Hepatocyte (in vitro differentiated cells): ENCODE measurements around the gene TMEM242. TPM values are rescaled to one million over a fixed set of nuclear protein-coding genes. Genes with fewer than 3 reads are reported as not detected.
A peak's percentile ranks its signal among the peaks of the same experiment; 100 is the strongest.

ENCODE experiments used
- DNase-seq: peaks from one replicate; pipeline ENCODE4 v3.0.0-alpha.2; 2016; ENCODE audit warnings: low spot score
- H2AFZ ChIP-seq: fragments of 200-600 bp; sonication (generic); 2 replicates; pipeline ENCODE4 v1.6.0; 2016; ENCODE audit warnings: antibody characterized with exemption, mild to moderate bottlenecking
- H3K27ac ChIP-seq: fragments of 200-600 bp; sonication (generic); 2 replicates; pipeline ENCODE4 v1.5.1; 2016; ENCODE audit warnings: mild to moderate bottlenecking
- H3K27me3 ChIP-seq: fragments of 200-600 bp; sonication (generic); 2 replicates; pipeline ENCODE4 v1.6.1; 2016
- H3K36me3 ChIP-seq: fragments of 200-600 bp; sonication (generic); replicated peaks from 2 replicates; pipeline ENCODE4 v1.5.1; 2016; ENCODE audit warnings: low read depth; ENCODE audit not compliant: insufficient read depth
- H3K4me1 ChIP-seq: fragments of 200-600 bp; sonication (generic); 2 replicates; pipeline ENCODE4 v1.5.1; 2016; ENCODE audit warnings: mild to moderate bottlenecking, moderate library complexity; ENCODE audit not compliant: insufficient read depth
- H3K4me2 ChIP-seq: fragments of 200-600 bp; sonication (generic); 2 replicates; pipeline ENCODE4 v1.6.0; 2016
- H3K4me3 ChIP-seq: fragments of 200-600 bp; sonication (generic); 2 replicates; pipeline ENCODE4 v1.5.1; 2016; ENCODE audit warnings: mild to moderate bottlenecking
- H3K79me2 ChIP-seq: fragments of 200-600 bp; sonication (generic); 2 replicates; pipeline ENCODE4 v1.6.0; 2017; ENCODE audit warnings: mild to moderate bottlenecking
- H3K9me2 ChIP-seq: fragments of 200-600 bp; sonication (generic); replicated peaks from 2 replicates; pipeline ENCODE4 v1.6.0; 2017; ENCODE audit warnings: mild to moderate bottlenecking; ENCODE audit not compliant: insufficient read depth
- H3K9me3 ChIP-seq: fragments of 200-600 bp; sonication (generic); 2 replicates; pipeline ENCODE4 v1.5.1; 2016; ENCODE audit warnings: low read depth, mild to moderate bottlenecking
- H4K20me1 ChIP-seq: fragments of 200-600 bp; sonication (generic); 2 replicates; pipeline ENCODE4 v1.6.0; 2016; ENCODE audit warnings: mild to moderate bottlenecking; ENCODE audit not compliant: insufficient read depth, poor library complexity, severe bottlenecking
- EZH2 ChIP-seq: fragments of 200-600 bp; sonication (generic); IDR thresholded peaks from 2 replicates; pipeline ENCODE4 v1.6.1; 2016; ENCODE audit warnings: antibody characterized with exemption, mild to moderate bottlenecking, borderline replicate concordance
- EZH2phosphoT487 ChIP-seq: fragments of 200-600 bp; sonication (generic); IDR thresholded peaks from one replicate; pipeline ENCODE4 v1.6.1; 2018; ENCODE audit warnings: antibody characterized with exemption, mild to moderate bottlenecking, low read depth, moderate library complexity; ENCODE audit not compliant: unreplicated experiment, severe bottlenecking
- WGBS: methylation state at CpG from one replicate; pipeline ENCODE4 v1.1.6; 2016; ENCODE audit warnings: low lambda C conversion rate; ENCODE audit errors: missing lambda C conversion rate; 5-methylcytosine and 5-hydroxymethylcytosine counted together
- polyA plus RNA-seq: library from polyadenylated mRNA; unstranded; fragments of >200 nt; fragmentation: Nextera tagmentation; extraction: Ambion mirVana; gene quantifications from 2 replicates; pipeline ENCODE4 v1.2.1, GENCODE V29; 2016
- total RNA-seq: library from RNA; depleted of rRNA; stranded (reverse); fragments of >200 nt; gene quantifications from 2 replicates; pipeline ENCODE4 v1.2.3, GENCODE V29; 2014
- TF ChIP-seq, protein P1 (sequence below): fragments of 200-600 bp; sonication (generic); IDR thresholded peaks from 2 replicates; pipeline ENCODE4 v1.5.1; 2016; ENCODE audit warnings: antibody characterized with exemption, mild to moderate bottlenecking; ENCODE audit not compliant: poor library complexity

TMEM242 gene
- total and polyA plus RNA-seq, 2 experiments from 2014 or later: 9.0 to 13.7 TPM

DNA sequence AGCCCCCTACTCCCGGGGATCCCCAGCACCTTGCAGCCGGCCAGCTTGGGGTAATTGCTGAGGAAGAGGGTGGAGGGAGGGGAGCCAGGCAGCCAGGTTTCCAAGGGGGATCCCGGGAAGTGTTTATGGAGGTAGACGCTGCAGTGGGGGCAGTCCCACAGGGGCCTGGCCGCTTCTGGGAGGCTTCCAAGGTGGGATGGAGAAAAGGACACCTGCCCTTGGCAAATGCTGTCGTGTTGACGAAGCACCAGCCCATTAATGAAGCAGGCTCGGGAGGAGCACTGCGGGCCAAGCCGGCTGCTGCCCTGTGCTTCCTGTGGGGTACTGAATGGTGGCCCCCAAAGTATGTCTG lies 82.4 kb downstream of the TMEM242 start:
- H3K9me2 ChIP-seq: no peaks in the 10 kb centered on the region
- no peaks in the 10 kb centered on the region for H3K36me3 ChIP-seq
- no peak overlapping the region for H3K4me3 ChIP-seq
- peaks cover 22% of the 10 kb centered on the region for H3K4me1 ChIP-seq
- 91% methylated on average over 9 of the region's 10 CpGs for WGBS
- peak overlapping the region; percentile 61 for H3K4me2 ChIP-seq
- DNase-seq: no peak
- no peak overlapping the region for H3K27ac ChIP-seq
- no peaks in the 10 kb centered on the region for H4K20me1 ChIP-seq
- H3K79me2 ChIP-seq: no peaks in the 10 kb centered on the region
- peaks cover 18% of the 10 kb centered on the region for H3K27me3 ChIP-seq
- TF ChIP-seq, protein P1, sequence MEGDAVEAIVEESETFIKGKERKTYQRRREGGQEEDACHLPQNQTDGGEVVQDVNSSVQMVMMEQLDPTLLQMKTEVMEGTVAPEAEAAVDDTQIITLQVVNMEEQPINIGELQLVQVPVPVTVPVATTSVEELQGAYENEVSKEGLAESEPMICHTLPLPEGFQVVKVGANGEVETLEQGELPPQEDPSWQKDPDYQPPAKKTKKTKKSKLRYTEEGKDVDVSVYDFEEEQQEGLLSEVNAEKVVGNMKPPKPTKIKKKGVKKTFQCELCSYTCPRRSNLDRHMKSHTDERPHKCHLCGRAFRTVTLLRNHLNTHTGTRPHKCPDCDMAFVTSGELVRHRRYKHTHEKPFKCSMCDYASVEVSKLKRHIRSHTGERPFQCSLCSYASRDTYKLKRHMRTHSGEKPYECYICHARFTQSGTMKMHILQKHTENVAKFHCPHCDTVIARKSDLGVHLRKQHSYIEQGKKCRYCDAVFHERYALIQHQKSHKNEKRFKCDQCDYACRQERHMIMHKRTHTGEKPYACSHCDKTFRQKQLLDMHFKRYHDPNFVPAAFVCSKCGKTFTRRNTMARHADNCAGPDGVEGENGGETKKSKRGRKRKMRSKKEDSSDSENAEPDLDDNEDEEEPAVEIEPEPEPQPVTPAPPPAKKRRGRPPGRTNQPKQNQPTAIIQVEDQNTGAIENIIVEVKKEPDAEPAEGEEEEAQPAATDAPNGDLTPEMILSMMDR: no peak
- TF ChIP-seq EZH2: no peak
- TF ChIP-seq EZH2phosphoT487: no peak
- H3K9me3 ChIP-seq: no peaks in the 10 kb centered on the region
- no peak overlapping the region for H2AFZ ChIP-seq

DNA sequence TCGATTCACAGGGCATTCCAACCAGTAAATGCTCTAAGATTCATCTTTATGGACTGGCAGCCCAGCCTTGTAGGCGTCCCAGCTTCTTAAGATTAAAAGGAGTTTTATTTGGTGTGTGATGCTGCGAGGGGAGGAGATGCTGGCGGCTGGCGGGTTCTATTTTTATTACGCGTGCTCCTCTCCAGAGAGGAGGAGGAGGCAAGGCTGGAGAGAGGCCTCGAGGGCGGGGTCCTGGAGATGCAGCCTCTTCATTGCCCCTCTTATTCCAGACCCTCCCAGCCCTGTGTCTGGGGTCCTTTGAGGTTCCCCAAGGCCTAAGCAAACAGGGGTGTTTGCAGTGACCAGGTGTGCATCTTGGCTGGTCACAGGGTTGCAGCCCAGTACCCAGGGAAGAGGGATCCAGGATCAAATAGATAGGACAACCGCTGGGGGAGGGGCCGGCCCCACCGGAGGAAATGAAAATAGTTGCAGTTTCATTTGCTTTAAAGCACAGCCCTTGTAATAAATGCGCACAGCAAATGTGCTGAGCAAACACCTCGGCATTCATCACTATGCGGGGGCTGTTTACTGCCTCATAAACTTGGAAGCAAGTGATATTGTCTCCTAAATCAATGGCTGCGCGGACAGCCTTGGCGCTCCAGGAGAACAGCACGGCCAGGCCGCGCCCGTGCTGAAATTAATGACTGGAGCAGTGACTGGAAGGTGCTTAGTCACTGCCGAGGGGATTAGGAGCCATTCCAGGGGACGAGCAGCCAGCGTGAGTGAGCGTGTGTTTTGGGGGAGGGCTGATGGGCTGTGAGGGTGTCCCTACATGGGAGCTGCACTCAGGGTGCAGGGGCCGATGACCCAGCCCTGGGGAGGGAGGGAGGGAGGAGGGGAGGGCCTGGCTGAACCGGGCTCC lies 83.0 kb downstream of the TMEM242 start:
- H3K36me3 ChIP-seq: no peaks in the 10 kb centered on the region
- H3K27ac ChIP-seq: no peak overlapping the region
- peak overlapping the region; percentile 61 for H3K4me2 ChIP-seq
- no peaks in the 10 kb centered on the region for H3K9me2 ChIP-seq
- no peak overlapping the region for H3K4me3 ChIP-seq
- no peak for TF ChIP-seq EZH2phosphoT487
- TF ChIP-seq EZH2: no peak
- TF ChIP-seq, protein P1: no peak
- peaks cover 24% of the 10 kb centered on the region for H3K27me3 ChIP-seq
- no peaks in the 10 kb centered on the region for H3K79me2 ChIP-seq
- H4K20me1 ChIP-seq: no peaks in the 10 kb centered on the region
- peak; percentile 62 for DNase-seq
- peaks cover 21% of the 10 kb centered on the region for H3K4me1 ChIP-seq
- no peak overlapping the region for H2AFZ ChIP-seq
- no peaks in the 10 kb centered on the region for H3K9me3 ChIP-seq
- WGBS: 48% methylated on average over 27 of the region's 28 CpGs

DNA sequence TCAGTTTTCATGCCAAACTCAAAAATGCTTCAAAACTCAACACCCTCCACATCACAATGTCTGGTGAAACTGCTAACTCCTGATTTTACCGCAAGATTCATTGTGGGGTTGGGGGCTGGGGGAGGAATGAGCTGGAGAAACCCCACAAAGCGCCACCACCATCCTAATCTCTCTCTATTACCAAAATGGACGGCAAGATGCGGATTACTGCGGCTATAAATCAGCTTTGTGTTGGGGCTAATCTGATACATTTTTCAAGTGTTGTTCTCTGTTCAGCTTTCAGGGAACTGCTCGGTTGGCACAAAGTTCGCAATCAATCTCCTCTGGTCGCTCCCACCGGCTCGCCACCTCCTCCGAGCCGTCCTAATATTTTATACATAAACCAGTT lies 83.7 kb downstream of the TMEM242 start:
- H3K36me3 ChIP-seq: no peaks in the 10 kb centered on the region
- no peaks in the 10 kb centered on the region for H3K9me2 ChIP-seq
- 72% methylated on average over 12 of the region's 12 CpGs for WGBS
- H3K27ac ChIP-seq: no peak overlapping the region
- H3K9me3 ChIP-seq: no peaks in the 10 kb centered on the region
- H3K27me3 ChIP-seq: peaks cover 30% of the 10 kb centered on the region
- no peak for DNase-seq
- H3K79me2 ChIP-seq: no peaks in the 10 kb centered on the region
- peaks cover 18% of the 10 kb centered on the region for H3K4me1 ChIP-seq
- H4K20me1 ChIP-seq: no peaks in the 10 kb centered on the region
- TF ChIP-seq, protein P1: no peak
- no peak for TF ChIP-seq EZH2phosphoT487
- no peak for TF ChIP-seq EZH2
- H3K4me2 ChIP-seq: peak overlapping the region; percentile 61
- no peak overlapping the region for H3K4me3 ChIP-seq
- H2AFZ ChIP-seq: no peak overlapping the region

Other genes starting within 250 kb of the TMEM242 start
- gene ZDHHC14, start 57.7 kb upstream of the TMEM242 start, total RNA-seq: 11.8 and 17.3 TPM in 2 replicates
- 20.2 and 25.2 TPM in 2 replicates for gene ZDHHC14, start 57.7 kb upstream of the TMEM242 start, polyA plus RNA-seq